GM12878 (cell line): Measurements from ENCODE around the gene MBD6. TPM values are rescaled to one million over a fixed set of nuclear protein-coding genes. Genes with fewer than 3 reads are reported as not detected.
"Not testable (repeated sequence)": the region's sequence is repeated elsewhere in the genome, so short reads cannot be mapped to it uniquely, and the experiment has no call there.

Source experiments
- ATAC-seq: fragments of 200-7000 bp; cut with Tn5 transposase; 3 replicates; pipeline ENCODE4 v1.9.1; 2020; ENCODE audit warnings: mild to moderate bottlenecking, moderate library complexity
- BruUV-seq: library from RNA; stranded (reverse); fragments of 400-500 nt; replicated peaks from 2 replicates; lab custom pipeline; 2021; lab: Mats Ljungman, UMichigan
- CTCF ChIA-PET: fragments of 300-600 bp; sonication (Branson Sonifier 250); formaldehyde crosslinking; extraction: SDS; loops from one replicate; lab custom pipeline; 2021; ENCODE audit warnings: inconsistent platforms; lab: Yijun Ruan, JAX
- POLR2A ChIA-PET: fragments of 350-600 bp; formaldehyde crosslinking; extraction: SDS; loops from one replicate; lab custom pipeline; 2021; ENCODE audit warnings: inconsistent platforms; lab: Charles Lee
- RAD21 ChIA-PET: fragments of 300-600 bp; sonication (Branson Sonifier 250); formaldehyde crosslinking; loops from one replicate; lab custom pipeline; 2023; ENCODE audit warnings: antibody characterized with exemption; ENCODE audit not compliant: unreplicated experiment; lab: Charles Lee
- SMC1A ChIA-PET: fragments of 300-600 bp; sonication (Branson Sonifier 250); formaldehyde crosslinking; loops from one replicate; lab custom pipeline; 2023; ENCODE audit not compliant: unreplicated experiment, uncharacterized antibody; lab: Charles Lee
- DNase-seq: peaks from one replicate; pipeline ENCODE4 v3.0.0-alpha.2; 2011; ENCODE audit warnings: low read depth, low spot score
- FAIRE-seq: peaks from 3 replicates; lab custom pipeline; 2011; peaks lifted over from hg19 to GRCh38; lab: Jason Lieb, UNC
- H2AFZ ChIP-seq: 2 replicates; pipeline ENCODE4 v1.6.0; 2011; ENCODE audit warnings: low read depth, low read length, control low read depth; ENCODE audit not compliant: control insufficient read depth
- H3K27ac ChIP-seq: 2 replicates; pipeline ENCODE4 v1.5.1; 2011; ENCODE audit warnings: control low read depth; ENCODE audit not compliant: control insufficient read depth, insufficient read depth
- H3K27me3 ChIP-seq, 2 experiments: replicated peaks in 1 of 2; 2 replicates each; pipeline versions ENCODE4 v1.6.0 to v1.6.1; 2011; ENCODE audit warnings: low read length in 1 of 2; ENCODE audit not compliant: control insufficient read depth in 2 of 2, insufficient read depth in 2 of 2
- H3K36me3 ChIP-seq, 2 experiments: 2 replicates each; pipeline ENCODE4 v1.5.1; 2011; ENCODE audit warnings: low read length in 1 of 2; ENCODE audit not compliant: control insufficient read depth in 2 of 2, insufficient read depth in 2 of 2
- H3K4me1 ChIP-seq: 2 replicates; pipeline ENCODE4 v1.6.1; 2011; ENCODE audit warnings: mild to moderate bottlenecking, low read length, moderate library complexity, mixed read lengths; ENCODE audit not compliant: control insufficient read depth, insufficient read depth
- H3K4me2 ChIP-seq: 2 replicates; pipeline ENCODE4 v1.6.0; 2011; ENCODE audit warnings: control low read depth; ENCODE audit not compliant: control insufficient read depth, insufficient read depth
- H3K4me3 ChIP-seq: fragments of 200-600 bp; sonication (generic); 2 replicates; pipeline ENCODE4 v1.5.1; 2016
- H3K79me2 ChIP-seq: 2 replicates; pipeline ENCODE4 v1.6.0; 2011; ENCODE audit warnings: low read length; ENCODE audit not compliant: control insufficient read depth, insufficient read depth
- H3K9ac ChIP-seq: 2 replicates; pipeline ENCODE4 v1.8.0; 2011; ENCODE audit warnings: low read length, control low read depth, mixed read lengths; ENCODE audit not compliant: control insufficient read depth, insufficient read depth
- H3K9me3 ChIP-seq: replicated peaks from 3 replicates; pipeline ENCODE4 v1.5.1; 2011; ENCODE audit warnings: mild to moderate bottlenecking, low read length; ENCODE audit not compliant: control insufficient read depth, insufficient read depth
- H4K20me1 ChIP-seq: 2 replicates; pipeline ENCODE4 v1.6.0; 2011; ENCODE audit not compliant: control insufficient read depth, insufficient read depth
- PKNOX1 ChIP-seq: fragments of 450-650 bp; IDR thresholded peaks from 2 replicates; pipeline ENCODE4 v1.6.1; 2016; ENCODE audit warnings: mild to moderate bottlenecking
- RELA ChIP-seq: fragments of 450-650 bp; IDR thresholded peaks from 2 replicates; pipeline ENCODE4 v1.8.0; 2014; ENCODE audit warnings: borderline replicate concordance; ENCODE audit not compliant: partially characterized antibody
- RUNX3 ChIP-seq: IDR thresholded peaks from 2 replicates; pipeline ENCODE4 v1.6.1; 2012; ENCODE audit warnings: low read length, inconsistent platforms
- WGBS: methylation state at CpG from one replicate; pipeline ENCODE4 v1.1.6; 2016; ENCODE audit warnings: low lambda C conversion rate; ENCODE audit not compliant: insufficient replicate concordance, insufficient coverage; ENCODE audit errors: missing lambda C conversion rate; 5-methylcytosine and 5-hydroxymethylcytosine counted together
- in situ Hi-C: fragments of 300-500 bp; cut with MboI; formaldehyde crosslinking; loops from 9 replicates; pipeline ENCODE4 v1.14.3; 2018; ENCODE audit warnings: mixed read lengths
- intact Hi-C: fragments of 100-400 bp; cut with micrococcal nuclease; formaldehyde crosslinking; loops from one replicate; pipeline ENCODE4 v1.14.2; 2022; ENCODE audit not compliant: unreplicated experiment
- polyA plus RNA-seq, 11 experiments: library from polyadenylated mRNA; depleted of rRNA in 4 of 11; unstranded in 6 of 11; stranded (reverse) in 5 of 11; fragments of >200 nt; fragmentation: Nextera tagmentation in 4 of 11; fragmentation: Illumina TruSeq in 1 of 11; extraction: Ambion mirVana in 4 of 11; extraction: Trizol in 1 of 11; gene quantifications; 1 replicate in 1 of 11; 2 replicates in 10 of 11; pipeline versions ENCODE4 v1.2.1 to v1.2.3, GENCODE V29; 2011 to 2016; ENCODE audit warnings: inconsistent platforms in 2 of 11, missing spikeins in 2 of 11, low read depth in 1 of 11
- total RNA-seq, 4 experiments: library from RNA; depleted of rRNA in 3 of 4; stranded (reverse); fragments of >200 nt in 3 of 4; fragmentation: Illumina TruSeq in 1 of 4; extraction: Trizol in 1 of 4; gene quantifications; 2 replicates each; pipeline versions ENCODE4 v1.2.1 to v1.2.3, GENCODE V29; 2013 to 2021
- TF ChIP-seq, protein P1 (sequence below), 3 experiments: IDR thresholded peaks in 2 of 3; conservative IDR thresholded peaks in 1 of 3; 2 replicates each; pipeline ENCODE4 v1.5.1; 2011; ENCODE audit warnings: low read depth in 3 of 3, low read length in 3 of 3, mild to moderate bottlenecking in 3 of 3, control low read depth in 2 of 3, moderate library complexity in 2 of 3, inconsistent platforms in 1 of 3, mixed read lengths in 1 of 3; ENCODE audit not compliant: control insufficient read depth in 2 of 3, insufficient read depth in 1 of 3; ENCODE audit errors: extremely low read depth in 1 of 3

The MBD6 gene
- total and polyA plus RNA-seq, 10 of the 15 experiments (the other 5 are each of a cell fraction or from before 2014, with no cell fraction given), result 1.5 to 52.7 (median 6.8) TPM

GRCh38 chr12:57491393-57492280 lies 31.0 kb upstream of the MBD6 start:
- ChIA-PET POLR2A (interaction anchor here (0.6 to 0.8 kb wide), 3 partner anchors 27 to 766 kb away, joined by 4 to 6 read pairs (median 5); no protein-coding TSS in a partner anchor), SMC1A (interaction anchor here (1.1 to 1.2 kb wide), 3 partner anchors 11 to 223 kb away, joined by 3 read pairs; no protein-coding TSS in a partner anchor), CTCF (no interaction called here), RAD21 (no interaction called here)
- H3K9me3 ChIP-seq, result no peaks in the 10 kb centered on the region
- ATAC-seq (peak; percentile 44), DNase-seq (no peak), FAIRE-seq (no peak)
- in situ Hi-C loops, result no loop called here
- no peak overlapping the region for H3K4me3 ChIP-seq
- H3K9ac ChIP-seq, result no peak overlapping the region
- H2AFZ ChIP-seq, result no peak overlapping the region
- TF ChIP-seq PKNOX1 (peak; percentile 66), RUNX3 (no peak), RELA (no peak)
- TF ChIP-seq, protein P1, sequence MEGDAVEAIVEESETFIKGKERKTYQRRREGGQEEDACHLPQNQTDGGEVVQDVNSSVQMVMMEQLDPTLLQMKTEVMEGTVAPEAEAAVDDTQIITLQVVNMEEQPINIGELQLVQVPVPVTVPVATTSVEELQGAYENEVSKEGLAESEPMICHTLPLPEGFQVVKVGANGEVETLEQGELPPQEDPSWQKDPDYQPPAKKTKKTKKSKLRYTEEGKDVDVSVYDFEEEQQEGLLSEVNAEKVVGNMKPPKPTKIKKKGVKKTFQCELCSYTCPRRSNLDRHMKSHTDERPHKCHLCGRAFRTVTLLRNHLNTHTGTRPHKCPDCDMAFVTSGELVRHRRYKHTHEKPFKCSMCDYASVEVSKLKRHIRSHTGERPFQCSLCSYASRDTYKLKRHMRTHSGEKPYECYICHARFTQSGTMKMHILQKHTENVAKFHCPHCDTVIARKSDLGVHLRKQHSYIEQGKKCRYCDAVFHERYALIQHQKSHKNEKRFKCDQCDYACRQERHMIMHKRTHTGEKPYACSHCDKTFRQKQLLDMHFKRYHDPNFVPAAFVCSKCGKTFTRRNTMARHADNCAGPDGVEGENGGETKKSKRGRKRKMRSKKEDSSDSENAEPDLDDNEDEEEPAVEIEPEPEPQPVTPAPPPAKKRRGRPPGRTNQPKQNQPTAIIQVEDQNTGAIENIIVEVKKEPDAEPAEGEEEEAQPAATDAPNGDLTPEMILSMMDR (IDR thresholded peaks at IDR 0.05 in 2 of 3, conservative IDR thresholded peaks at IDR 0.05 in 1 of 3; ENCODE audit: control insufficient read depth in 2 of 3, extremely low read depth in 1 of 3, insufficient read depth in 1 of 3, low read depth in 3 of 3, low read length in 3 of 3), result peak in 2 of 3 experiments; percentile 23 to 34; a peak in 3 of 6 replicates
- BruUV-seq, result TSS peak; percentile 22
- peaks cover 17% of the 10 kb centered on the region for H3K79me2 ChIP-seq
- peaks cover 6 to 19% of the 10 kb centered on the region in 2 experiments for H3K36me3 ChIP-seq
- H4K20me1 ChIP-seq, result no peaks in the 10 kb centered on the region
- H3K27me3 ChIP-seq, result no peaks in the 10 kb centered on the region
- peaks cover 6% of the 10 kb centered on the region for H3K4me1 ChIP-seq
- H3K27ac ChIP-seq, result no peak overlapping the region
- WGBS, result 91% methylated on average over 15 of the region's 15 CpGs
- intact Hi-C loops, result no loop called here
- H3K4me2 ChIP-seq, result no peak overlapping the region

- H3K4me3 ChIP-seq, ATAC-seq, H3K27ac ChIP-seq, H3K4me2 ChIP-seq, RAD21 ChIA-PET, H3K79me2 ChIP-seq, H3K27me3 ChIP-seq, intact Hi-C loops, DNase-seq, POLR2A ChIA-PET, SMC1A ChIA-PET, H4K20me1 ChIP-seq, H2AFZ ChIP-seq, CTCF ChIA-PET, H3K9me3 ChIP-seq, FAIRE-seq, H3K4me1 ChIP-seq, H3K9ac ChIP-seq, BruUV-seq, in situ Hi-C loops: not testable (repeated sequence)
- peaks cover 6 to 20% of the 10 kb centered on the region in 2 experiments for H3K36me3 ChIP-seq
- 99% methylated on average over 27 of the region's 48 CpGs for WGBS
Measured at GRCh38 chr12:57495051-57495701, 27.4 kb upstream of the MBD6 start.
